K562 (cell line): ENCODE data around the gene AMBRA1. TPM values are rescaled to one million over a fixed set of nuclear protein-coding genes. Genes with fewer than 3 reads are reported as not detected.
A peak's percentile ranks its signal among the peaks of the same experiment; 100 is the strongest.

Experiments used
- ATAC-seq: fragments of 200-7000 bp; cut with Tn5 transposase; 3 replicates; pipeline ENCODE4 v1.9.1; 2020; ENCODE audit warnings: moderate library complexity
- BruUV-seq: library from RNA; stranded (reverse); fragments of 400-500 nt; replicated peaks from 2 replicates; lab custom pipeline; 2021; lab: Mats Ljungman, UMichigan
- CTCF ChIA-PET: fragments of 300-600 bp; formaldehyde crosslinking; extraction: SDS; loops from one replicate; lab custom pipeline; 2021; ENCODE audit warnings: low intra/inter-chr PET ratio; lab: Yijun Ruan, JAX
- POLR2A ChIA-PET: fragments of 300-600, 350-650 bp; sonication (Branson Sonifier 250); formaldehyde crosslinking; extraction: SDS; loops from one replicate; lab custom pipeline; 2021; ENCODE audit warnings: antibody characterized with exemption, inconsistent platforms; lab: Yijun Ruan, JAX
- DNase-seq, 4 experiments: peaks; one replicate each; pipeline versions ENCODE4 v3.0.0 to v3.0.0-alpha.2; 2011 to 2018; ENCODE audit warnings: low spot score in 3 of 4, mixed read lengths in 3 of 4; ENCODE audit errors: extremely low read depth in 1 of 4
- FAIRE-seq: peaks from 2 replicates; lab custom pipeline; 2011; peaks lifted over from hg19 to GRCh38; lab: Jason Lieb, UNC
- H2AFZ ChIP-seq: 2 replicates; pipeline ENCODE4 v1.6.0; 2011; ENCODE audit warnings: low read depth, low read length, control low read depth, inconsistent platforms
- H3K27ac ChIP-seq: fragments of 200-600 bp; 3 replicates; pipeline ENCODE4 v1.8.0; 2011; ENCODE audit warnings: low read depth, mild to moderate bottlenecking, control low read depth, inconsistent platforms, low read length, moderate library complexity, mixed read lengths; ENCODE audit errors: extremely low read depth
- H3K27me3 ChIP-seq, 2 experiments: fragments of 300-600 bp in 1 of 2; 2 replicates in 1 of 2; 3 replicates in 1 of 2; pipeline versions ENCODE4 v1.6.0 to v1.8.0; 2011; ENCODE audit warnings: inconsistent platforms in 2 of 2, low read length in 2 of 2, mild to moderate bottlenecking in 1 of 2, mixed read lengths in 1 of 2, moderate library complexity in 1 of 2; ENCODE audit not compliant: control insufficient read depth in 2 of 2, insufficient read depth in 2 of 2
- H3K36me3 ChIP-seq: fragments of 300-600 bp; 3 replicates; pipeline ENCODE4 v1.8.0; 2011; ENCODE audit warnings: mild to moderate bottlenecking, low read length, inconsistent platforms; ENCODE audit not compliant: control insufficient read depth, insufficient read depth
- H3K4me1 ChIP-seq, 2 experiments: fragments of 200-600 bp in 1 of 2; replicated peaks in 1 of 2; 2 replicates in 1 of 2; 3 replicates in 1 of 2; pipeline versions ENCODE4 v1.5.1 to v1.8.0; 2011; ENCODE audit warnings: inconsistent platforms in 2 of 2, low read length in 2 of 2, mild to moderate bottlenecking in 1 of 2, mixed read lengths in 1 of 2, moderate library complexity in 1 of 2; ENCODE audit not compliant: control insufficient read depth in 2 of 2, insufficient read depth in 2 of 2
- H3K4me2 ChIP-seq: 2 replicates; pipeline ENCODE4 v1.6.1; 2011; ENCODE audit warnings: low read length, control low read depth, inconsistent platforms, mixed read lengths; ENCODE audit not compliant: insufficient read depth
- H3K4me3 ChIP-seq: fragments of 200-600 bp; sonication (generic), shearing (Covaris generic); 2 replicates; pipeline ENCODE4 v1.5.1; 2016; ENCODE audit warnings: control low read depth, inconsistent platforms
- H3K79me2 ChIP-seq: fragments of 200-600 bp; 3 replicates; pipeline ENCODE4 v1.8.0; 2011; ENCODE audit warnings: low read length, inconsistent platforms; ENCODE audit not compliant: control insufficient read depth, insufficient read depth
- H3K9ac ChIP-seq, 2 experiments: 2 replicates each; pipeline versions ENCODE4 v1.6.0 to v1.6.1; 2011; ENCODE audit warnings: low read depth in 2 of 2, low read length in 2 of 2, control low read depth in 1 of 2, inconsistent platforms in 1 of 2, mild to moderate bottlenecking in 1 of 2, mixed read lengths in 1 of 2; ENCODE audit not compliant: insufficient read depth in 1 of 2
- H3K9me1 ChIP-seq: one replicate; pipeline ENCODE4 v1.6.0; 2011; ENCODE audit warnings: inconsistent platforms, mild to moderate bottlenecking, low read length, moderate library complexity; ENCODE audit not compliant: control insufficient read depth, insufficient read depth
- H3K9me3 ChIP-seq: replicated peaks from 2 replicates; pipeline ENCODE4 v1.5.1; 2011; ENCODE audit warnings: low read depth, low read length, inconsistent platforms; ENCODE audit not compliant: control insufficient read depth, insufficient read depth
- H4K20me1 ChIP-seq: replicated peaks from 2 replicates; pipeline ENCODE4 v1.6.1; 2011; ENCODE audit warnings: low read length, inconsistent platforms, mixed read lengths; ENCODE audit not compliant: control insufficient read depth, insufficient read depth
- ASH1L ChIP-seq: fragments of 450-650 bp; IDR thresholded peaks from 2 replicates; pipeline ENCODE4 v1.6.1; 2018; ENCODE audit warnings: borderline replicate concordance, mild to moderate bottlenecking, low read depth; ENCODE audit not compliant: partially characterized antibody
- DDX20 ChIP-seq: fragments of 450-650 bp; IDR thresholded peaks from 2 replicates; pipeline ENCODE4 v1.6.1; 2016; ENCODE audit warnings: missing genetic modification characterization, low read depth, mild to moderate bottlenecking, missing compliant biosample characterization, moderate library complexity
- FIP1L1 ChIP-seq: fragments of 200-400 bp; formaldehyde crosslinking; IDR thresholded peaks from 2 replicates; pipeline ENCODE4 v1.6.1; 2018; ENCODE audit warnings: mild to moderate bottlenecking, low read depth, low read length; ENCODE audit not compliant: poor library complexity, severe bottlenecking
- FOXK1 ChIP-seq: sonication (generic); formaldehyde crosslinking; IDR thresholded peaks from 2 replicates; pipeline ENCODE4 v1.8.0; 2022; ENCODE audit warnings: missing genetic modification reagents, mild to moderate bottlenecking, borderline replicate concordance
- HDAC1 ChIP-seq, 2 experiments: fragments of 450-650 bp; IDR thresholded peaks; 2 replicates each; pipeline ENCODE4 v1.6.1; 2016 to 2017; ENCODE audit warnings: inconsistent platforms in 1 of 2, mild to moderate bottlenecking in 1 of 2, moderate library complexity in 1 of 2
- HDAC3 ChIP-seq: fragments of 450-650 bp; IDR thresholded peaks from 2 replicates; pipeline ENCODE4 v1.6.1; 2018; ENCODE audit warnings: borderline replicate concordance, mild to moderate bottlenecking, moderate library complexity; ENCODE audit not compliant: partially characterized antibody
- IRF2 ChIP-seq: sonication (generic); formaldehyde crosslinking; IDR thresholded peaks from 2 replicates; pipeline ENCODE4 v1.8.1; 2022; ENCODE audit warnings: mild to moderate bottlenecking, missing genetic modification reagents
- MCM5 ChIP-seq: fragments of 450-650 bp; IDR thresholded peaks from 2 replicates; pipeline ENCODE4 v1.6.1; 2016; ENCODE audit warnings: low read depth
- MTA3 ChIP-seq: fragments of 450-650 bp; formaldehyde crosslinking; IDR thresholded peaks from 2 replicates; pipeline ENCODE4 v1.6.1; 2017; ENCODE audit warnings: mild to moderate bottlenecking, borderline replicate concordance
- NFE2 ChIP-seq: IDR thresholded peaks from 2 replicates; pipeline ENCODE4 v1.6.1; 2014; ENCODE audit warnings: antibody characterized with exemption, low read depth
- SMAD1 ChIP-seq: fragments of 150-350 bp; IDR thresholded peaks from 2 replicates; pipeline ENCODE4 v1.6.1; 2014; ENCODE audit warnings: low read length, low read depth; ENCODE audit not compliant: partially characterized antibody
- SNIP1 ChIP-seq: fragments of 450-650 bp; IDR thresholded peaks from 2 replicates; pipeline ENCODE4 v1.7.1; 2017; ENCODE audit warnings: low read depth, mild to moderate bottlenecking
- TBL1XR1 ChIP-seq, 2 experiments: IDR thresholded peaks; 2 replicates each; pipeline ENCODE4 v1.6.1; 2012; ENCODE audit warnings: improper control_type of control experiment in 2 of 2, low read length in 2 of 2, mild to moderate bottlenecking in 1 of 2
- TOE1 ChIP-seq, 2 experiments: fragments of 450-650 bp in 1 of 2; sonication (generic) in 1 of 2; formaldehyde crosslinking in 1 of 2; IDR thresholded peaks; 2 replicates each; pipeline versions ENCODE4 v1.7.1 to v1.8.0; 2016 to 2022; ENCODE audit warnings: borderline replicate concordance in 2 of 2, mild to moderate bottlenecking in 2 of 2, antibody characterized with exemption in 1 of 2, inconsistent platforms in 1 of 2, low read depth in 1 of 2, missing genetic modification reagents in 1 of 2, moderate library complexity in 1 of 2
- ZNF134 ChIP-seq: fragments of 250-450 bp; sonication (Bioruptor Pico); conservative IDR thresholded peaks from 2 replicates; pipeline ENCODE4 v1.4.0; 2020
- ZNF263 ChIP-seq: sonication (generic); formaldehyde crosslinking; IDR thresholded peaks from 2 replicates; pipeline ENCODE4 v1.8.0; 2022; ENCODE audit warnings: mild to moderate bottlenecking, missing genetic modification reagents, borderline replicate concordance
- ZZZ3 ChIP-seq: fragments of 450-650 bp; IDR thresholded peaks from 2 replicates; pipeline ENCODE4 v1.6.1; 2016; ENCODE audit warnings: antibody characterized with exemption, mild to moderate bottlenecking, moderate library complexity
- WGBS: fragments of 100-300 bp; shearing (Covaris generic); methylation state at CpG from one replicate; pipeline ENCODE4 v1.1.6; 2016; ENCODE audit warnings: low coverage, mixed read lengths; ENCODE audit not compliant: insufficient coverage; ENCODE audit errors: missing lambda C conversion rate; 5-methylcytosine and 5-hydroxymethylcytosine counted together
- in situ Hi-C: fragments of 300-500 bp; cut with MboI; formaldehyde crosslinking; loops from 4 replicates; pipeline ENCODE4 v1.15.0; 2018; ENCODE audit warnings: inconsistent platforms, mixed read lengths
- intact Hi-C: fragments of 100-400 bp; cut with micrococcal nuclease; formaldehyde crosslinking; loops from 2 replicates; pipeline ENCODE4 v1.14.2; 2022
- polyA plus RNA-seq, 8 experiments: library from polyadenylated mRNA; depleted of rRNA in 4 of 8; stranded (reverse) in 5 of 8; unstranded in 3 of 8; fragments of >200 nt; fragmentation: Nextera tagmentation in 2 of 8; fragmentation: Illumina TruSeq in 1 of 8; extraction: Ambion mirVana in 2 of 8; extraction: Trizol in 1 of 8; gene quantifications; 2 replicates each; pipeline versions ENCODE4 v1.2.1 to v1.2.3, GENCODE V29; 2011 to 2014; ENCODE audit warnings: inconsistent platforms in 1 of 8, missing spikeins in 1 of 8
- total RNA-seq, 7 experiments: library from RNA; depleted of rRNA in 6 of 7; stranded (reverse); fragments of >200 nt in 6 of 7; fragmentation: Illumina TruSeq in 2 of 7; extraction: Trizol in 2 of 7; gene quantifications; 2 replicates each; pipeline versions ENCODE4 v1.2.1 to v1.2.3, GENCODE V29; 2011 to 2021; ENCODE audit warnings: low replicate concordance in 1 of 7
- TF ChIP-seq, protein P1 (sequence below): IDR thresholded peaks from 2 replicates; pipeline ENCODE4 v1.6.1; 2012; ENCODE audit warnings: low read depth, low read length, improper control_type of control experiment, borderline replicate concordance

Gene AMBRA1
- total and polyA plus RNA-seq, 9 of the 15 experiments (the other 6 are each of a cell fraction or from before 2014, with no cell fraction given): 0.15 to 24.5 (median 13.0) TPM

DNA sequence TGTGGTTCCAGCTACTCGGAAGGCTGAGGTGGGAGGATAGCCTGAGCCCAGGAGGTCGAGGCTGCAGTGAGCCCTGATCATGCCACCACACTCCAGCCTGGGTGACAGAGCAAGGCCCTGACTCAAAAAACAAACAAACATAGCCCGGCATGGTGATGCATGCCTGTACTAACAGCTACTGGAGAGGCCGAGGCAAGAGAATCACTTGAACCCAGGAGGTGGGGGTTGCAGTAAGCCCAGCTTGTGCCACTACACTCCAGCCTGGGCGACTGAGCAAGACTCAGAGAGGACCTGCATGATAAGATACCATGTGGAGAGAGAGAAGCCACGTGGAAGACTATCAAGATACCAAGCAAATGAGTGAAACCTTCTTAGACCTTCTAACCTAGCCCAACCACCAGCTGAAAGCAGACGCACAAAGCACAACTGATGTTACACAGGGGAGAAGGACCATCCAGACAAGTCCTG, 36.1 kb downstream of the AMBRA1 start (continued):
- TF ChIP-seq HDAC3 (no peak), FIP1L1 (no peak), HDAC1 (IDR thresholded peaks at IDR 0.05) (peak in 1 of 2 experiments; percentile 67; a peak in 2 of 4 replicates)
- TF ChIP-seq, all 486 proteins: peak for 26

DNA sequence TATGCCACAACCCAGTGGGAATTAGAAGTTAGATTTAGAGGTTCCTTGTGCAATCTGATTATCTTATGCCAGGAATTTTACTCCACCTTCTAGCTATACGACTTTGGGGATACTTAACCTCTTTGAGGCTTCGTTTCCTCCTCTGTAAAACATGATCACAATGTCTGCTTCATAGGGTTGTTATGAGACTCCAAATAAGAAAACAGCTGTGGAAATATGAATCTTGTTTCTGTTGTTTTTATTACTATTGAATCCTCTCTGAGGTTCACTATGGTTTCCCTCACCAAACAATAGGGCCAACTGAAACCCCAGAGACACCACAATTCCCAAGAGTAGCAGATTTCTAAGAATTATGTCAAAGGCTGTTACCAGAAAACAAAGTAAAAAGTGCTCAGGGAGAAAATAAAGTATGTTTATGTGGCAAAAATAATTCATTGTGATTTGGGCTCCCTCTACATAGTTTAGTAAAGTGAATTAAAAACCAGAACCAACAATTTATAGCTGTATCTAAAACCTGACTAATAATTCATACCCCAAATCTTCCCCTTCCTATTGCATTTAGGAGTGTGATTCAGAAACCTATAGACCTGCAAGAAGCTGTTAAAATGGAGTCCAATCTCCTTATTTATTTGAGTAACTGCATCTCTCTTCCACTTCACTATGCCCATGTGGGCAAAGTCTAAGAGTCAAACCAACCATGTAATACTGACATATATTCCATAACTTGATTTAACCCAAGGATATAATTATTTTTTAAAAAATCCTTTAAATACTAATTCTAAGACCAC, 38.4 kb downstream of the AMBRA1 start:
- POLR2A ChIA-PET: interaction anchor here (0.8 to 2.1 kb wide), 4 partner anchors 8 to 56 kb away, joined by 3 to 9 read pairs (median 4); partner anchors contain the start of gene AMBRA1
- BruUV-seq: no TSS peak
- H2AFZ ChIP-seq: no peak overlapping the region
- no peak overlapping the region for H3K9ac ChIP-seq
- in situ Hi-C loops (no loop called here), intact Hi-C loops (loop anchor here (5.0 kb wide), 1 partner anchor 37 kb away; the partner anchor contains the start of gene AMBRA1)
- H3K27ac ChIP-seq: peak overlapping the region; percentile 47; the same call in 1 of the 3 replicates
- TF ChIP-seq, protein P1, sequence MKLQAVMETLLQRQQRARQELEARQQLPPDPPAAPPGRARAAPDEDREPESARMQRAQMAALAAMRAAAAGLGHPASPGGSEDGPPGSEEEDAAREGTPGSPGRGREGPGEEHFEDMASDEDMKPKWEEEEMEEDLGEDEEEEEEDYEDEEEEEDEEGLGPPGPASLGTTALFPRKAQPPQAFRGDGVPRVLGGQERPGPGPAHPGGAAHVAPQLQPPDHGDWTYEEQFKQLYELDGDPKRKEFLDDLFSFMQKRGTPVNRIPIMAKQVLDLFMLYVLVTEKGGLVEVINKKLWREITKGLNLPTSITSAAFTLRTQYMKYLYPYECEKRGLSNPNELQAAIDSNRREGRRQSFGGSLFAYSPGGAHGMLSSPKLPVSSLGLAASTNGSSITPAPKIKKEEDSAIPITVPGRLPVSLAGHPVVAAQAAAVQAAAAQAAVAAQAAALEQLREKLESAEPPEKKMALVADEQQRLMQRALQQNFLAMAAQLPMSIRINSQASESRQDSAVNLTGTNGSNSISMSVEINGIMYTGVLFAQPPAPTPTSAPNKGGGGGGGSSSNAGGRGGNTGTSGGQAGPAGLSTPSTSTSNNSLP: no peak
- TF ChIP-seq MCM5 (no peak), TOE1 (IDR thresholded peaks at IDR 0.05; ENCODE audit: borderline replicate concordance) (no peak), TOE1 (CRISPR knock-in tag; IDR thresholded peaks at IDR 0.05; ENCODE audit: borderline replicate concordance, low read depth) (no peak), ASH1L (no peak), ZNF134 (no peak), SNIP1 (no peak), ZZZ3 (no peak), IRF2 (CRISPR knock-in tag) (no peak), NFE2 (no peak), TBL1XR1 (IDR thresholded peaks at IDR 0.05; ENCODE audit: low read length in 2 of 2) (no peak), MTA3 (no peak), SMAD1 (no peak), ZNF263 (CRISPR knock-in tag) (no peak), FOXK1 (CRISPR knock-in tag) (no peak), DDX20 (tag) (no peak)
- DNase-seq: no peak
- H3K9me3 ChIP-seq: no peaks in the 10 kb centered on the region
- 3% methylated on average over 2 of the region's 2 CpGs for WGBS
- H3K4me3 ChIP-seq: no peak overlapping the region
- peaks cover 85% of the 10 kb centered on the region for H3K79me2 ChIP-seq
- peaks cover 25 to 48% of the 10 kb centered on the region in 2 experiments for H3K4me1 ChIP-seq
- CTCF ChIA-PET: no interaction called here
- no peaks in the 10 kb centered on the region for H4K20me1 ChIP-seq
- no peaks in the 10 kb centered on the region for H3K27me3 ChIP-seq
- no peak overlapping the region for H3K4me2 ChIP-seq
- FAIRE-seq: no peak
- H3K9me1 ChIP-seq: no peaks in the 10 kb centered on the region
- H3K36me3 ChIP-seq: no peaks in the 10 kb centered on the region
- ATAC-seq: no peak
